Coronary artery (tissue), 2 donors: Measurements from ENCODE around the gene LBHD2.

ENCODE experiments used
- DNase-seq: peaks from one replicate; pipeline ENCODE4 v3.0.0-alpha.2; 2017; ENCODE audit warnings: low spot score
- H3K27ac ChIP-seq, 2 donors: fragments of 200-600 bp; sonication (generic); one replicate each; pipeline ENCODE4 v1.5.1; 2016 to 2019
- H3K4me3 ChIP-seq: fragments of 200-600 bp; sonication (generic); 2 replicates; pipeline ENCODE4 v1.5.1; 2016; ENCODE audit warnings: mild to moderate bottlenecking, moderate library complexity
- TF ChIP-seq, protein P1 (sequence below): fragments of 200-600 bp; sonication (generic); IDR thresholded peaks from one replicate; pipeline ENCODE4 v1.5.1; 2019; ENCODE audit warnings: antibody characterized with exemption

Gene LBHD2

GRCh38 chr14:103073876-103074728 lies 9.9 kb upstream of the LBHD2 start:
- Histone ChIP-seq H3K27ac (peak overlapping the region in 1 of 2 donors; percentile 75), H3K4me3 (no peak overlapping the region)
- DNase-seq: no peak
- TF ChIP-seq, protein P1, sequence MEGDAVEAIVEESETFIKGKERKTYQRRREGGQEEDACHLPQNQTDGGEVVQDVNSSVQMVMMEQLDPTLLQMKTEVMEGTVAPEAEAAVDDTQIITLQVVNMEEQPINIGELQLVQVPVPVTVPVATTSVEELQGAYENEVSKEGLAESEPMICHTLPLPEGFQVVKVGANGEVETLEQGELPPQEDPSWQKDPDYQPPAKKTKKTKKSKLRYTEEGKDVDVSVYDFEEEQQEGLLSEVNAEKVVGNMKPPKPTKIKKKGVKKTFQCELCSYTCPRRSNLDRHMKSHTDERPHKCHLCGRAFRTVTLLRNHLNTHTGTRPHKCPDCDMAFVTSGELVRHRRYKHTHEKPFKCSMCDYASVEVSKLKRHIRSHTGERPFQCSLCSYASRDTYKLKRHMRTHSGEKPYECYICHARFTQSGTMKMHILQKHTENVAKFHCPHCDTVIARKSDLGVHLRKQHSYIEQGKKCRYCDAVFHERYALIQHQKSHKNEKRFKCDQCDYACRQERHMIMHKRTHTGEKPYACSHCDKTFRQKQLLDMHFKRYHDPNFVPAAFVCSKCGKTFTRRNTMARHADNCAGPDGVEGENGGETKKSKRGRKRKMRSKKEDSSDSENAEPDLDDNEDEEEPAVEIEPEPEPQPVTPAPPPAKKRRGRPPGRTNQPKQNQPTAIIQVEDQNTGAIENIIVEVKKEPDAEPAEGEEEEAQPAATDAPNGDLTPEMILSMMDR: no peak

- DNase-seq: no peak
- H3K27ac ChIP-seq: peak overlapping the region; percentile 27 to 75
- peak overlapping the region; percentile 66 for H3K4me3 ChIP-seq
- TF ChIP-seq, protein P1: no peak
Measured at GRCh38 chr14:103074729-103075367, 9.2 kb upstream of the LBHD2 start.

- TF ChIP-seq, protein P1: peak; percentile 46
- Histone ChIP-seq H3K27ac (no peak overlapping the region), H3K4me3 (no peak overlapping the region)
- no peak for DNase-seq
Measured at GRCh38 chr14:103078420-103078749, 5.6 kb upstream of the LBHD2 start.

- TF ChIP-seq, protein P1: no peak
- no peak overlapping the region for H3K4me3 ChIP-seq
- no peak overlapping the region for H3K27ac ChIP-seq
- DNase-seq: no peak
Measured at GRCh38 chr14:103078860-103079587, 5.0 kb upstream of the LBHD2 start.

DNA sequence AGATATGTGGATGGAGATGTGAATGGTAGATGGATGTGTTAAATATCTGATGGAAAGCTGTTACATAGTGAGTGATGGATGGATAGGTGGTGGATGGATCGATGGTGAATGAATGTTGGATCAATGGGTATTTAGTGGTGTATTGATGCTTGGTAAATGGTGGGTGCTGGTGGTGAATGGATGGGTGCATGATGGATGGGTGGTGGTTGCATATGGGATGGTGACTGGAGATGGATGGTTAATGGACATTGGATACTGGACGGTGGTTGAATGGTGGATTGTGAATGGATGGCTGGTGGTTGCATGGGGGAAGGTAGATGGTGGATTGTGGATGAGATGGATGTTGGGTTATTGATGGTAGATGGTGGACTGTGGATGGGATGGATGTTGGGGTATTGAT lies 2.1 kb upstream of the LBHD2 start:
- Histone ChIP-seq H3K27ac (no peak overlapping the region), H3K4me3 (no peak overlapping the region)
- TF ChIP-seq, protein P1: no peak
- no peak for DNase-seq

- no peak for DNase-seq
- TF ChIP-seq, protein P1: no peak
- no peak overlapping the region for H3K27ac ChIP-seq
- no peak overlapping the region for H3K4me3 ChIP-seq
Measured at GRCh38 chr14:103085106-103086091, 1.4 kb downstream of the LBHD2 start.
